ENCODE results near the gene HAUS5. TPM values are rescaled to one million over a fixed set of nuclear protein-coding genes. Genes with fewer than 3 reads are reported as not detected.

HAUS5 gene
- total and polyA plus RNA-seq, 2 of the 8 experiments (the other 6 are each of a cell fraction or from before 2014, with no cell fraction given) = 13.8 to 25.7 TPM

DNA sequence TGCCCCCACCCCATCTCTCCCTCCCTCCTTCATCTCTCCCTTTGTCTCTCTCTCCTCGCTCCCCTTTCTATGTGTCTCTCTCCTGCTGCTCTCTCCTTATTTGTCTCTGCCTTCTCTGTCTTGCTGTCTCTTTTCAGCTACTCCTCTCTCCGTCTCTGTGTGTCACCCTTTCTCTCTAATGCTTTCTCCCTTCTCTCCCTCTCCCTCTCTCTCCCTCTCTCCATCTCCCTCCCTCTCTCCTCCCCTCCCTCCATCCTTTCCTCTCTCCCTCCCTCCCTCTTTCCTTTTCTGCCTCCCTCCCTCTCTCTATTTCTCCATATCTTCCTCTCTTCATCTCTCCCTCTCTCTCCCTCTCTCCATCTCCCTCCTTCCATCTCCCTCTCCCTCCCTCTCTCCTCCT is 49.8 kb upstream of the HAUS5 start (continued):
- TF ChIP-seq RXRA (IDR thresholded peaks at IDR 0.05; ENCODE audit: insufficient read depth, low read depth, low read length) = no peak
